Measurements from ENCODE around the gene BMPR1B.

DNA sequence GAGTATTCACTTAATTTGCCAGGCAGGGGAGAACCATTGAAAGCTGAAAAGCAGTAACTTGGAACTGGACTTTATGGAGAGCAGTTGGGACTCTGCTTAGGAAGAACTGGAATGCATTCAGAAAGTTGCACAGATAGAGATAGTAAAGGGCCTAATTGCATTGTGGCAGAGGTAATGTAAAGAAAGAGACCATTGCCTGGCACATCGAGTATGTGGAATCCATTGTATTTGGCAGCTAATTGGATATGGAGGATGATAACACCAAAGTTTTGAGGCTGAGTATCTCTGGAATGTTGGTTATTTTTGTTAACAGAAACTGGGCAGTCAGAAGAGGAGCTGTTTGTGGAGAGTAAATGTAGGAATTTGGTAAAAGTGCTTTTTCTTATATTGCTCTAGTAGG, 169.9 kb downstream of the BMPR1B start:
- TF ChIP-seq CTCF (IDR thresholded peaks at IDR 0.05; ENCODE audit: low read depth, low read length, missing input control) (no peak), RXRA (IDR thresholded peaks at IDR 0.05) (no peak)
- TF ChIP-seq, protein P1, sequence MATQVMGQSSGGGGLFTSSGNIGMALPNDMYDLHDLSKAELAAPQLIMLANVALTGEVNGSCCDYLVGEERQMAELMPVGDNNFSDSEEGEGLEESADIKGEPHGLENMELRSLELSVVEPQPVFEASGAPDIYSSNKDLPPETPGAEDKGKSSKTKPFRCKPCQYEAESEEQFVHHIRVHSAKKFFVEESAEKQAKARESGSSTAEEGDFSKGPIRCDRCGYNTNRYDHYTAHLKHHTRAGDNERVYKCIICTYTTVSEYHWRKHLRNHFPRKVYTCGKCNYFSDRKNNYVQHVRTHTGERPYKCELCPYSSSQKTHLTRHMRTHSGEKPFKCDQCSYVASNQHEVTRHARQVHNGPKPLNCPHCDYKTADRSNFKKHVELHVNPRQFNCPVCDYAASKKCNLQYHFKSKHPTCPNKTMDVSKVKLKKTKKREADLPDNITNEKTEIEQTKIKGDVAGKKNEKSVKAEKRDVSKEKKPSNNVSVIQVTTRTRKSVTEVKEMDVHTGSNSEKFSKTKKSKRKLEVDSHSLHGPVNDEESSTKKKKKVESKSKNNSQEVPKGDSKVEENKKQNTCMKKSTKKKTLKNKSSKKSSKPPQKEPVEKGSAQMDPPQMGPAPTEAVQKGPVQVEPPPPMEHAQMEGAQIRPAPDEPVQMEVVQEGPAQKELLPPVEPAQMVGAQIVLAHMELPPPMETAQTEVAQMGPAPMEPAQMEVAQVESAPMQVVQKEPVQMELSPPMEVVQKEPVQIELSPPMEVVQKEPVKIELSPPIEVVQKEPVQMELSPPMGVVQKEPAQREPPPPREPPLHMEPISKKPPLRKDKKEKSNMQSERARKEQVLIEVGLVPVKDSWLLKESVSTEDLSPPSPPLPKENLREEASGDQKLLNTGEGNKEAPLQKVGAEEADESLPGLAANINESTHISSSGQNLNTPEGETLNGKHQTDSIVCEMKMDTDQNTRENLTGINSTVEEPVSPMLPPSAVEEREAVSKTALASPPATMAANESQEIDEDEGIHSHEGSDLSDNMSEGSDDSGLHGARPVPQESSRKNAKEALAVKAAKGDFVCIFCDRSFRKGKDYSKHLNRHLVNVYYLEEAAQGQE (IDR thresholded peaks at IDR 0.05) = no peak

Measured in liver (tissue), 3 donors.